ENCODE results near the gene PUDP.

Gene PUDP

GRCh38 chrX:7092543-7092942 is 55.4 kb downstream of the PUDP start:
- H3K27ac ChIP-seq (ENCODE audit: poor library complexity, severe bottlenecking) = no peak overlapping the region
- TF ChIP-seq CTCF (IDR thresholded peaks at IDR 0.05; ENCODE audit: poor library complexity, severe bottlenecking) = no peak
- no peaks in the 10 kb centered on the region for H3K9me3 ChIP-seq (ENCODE audit: severe bottlenecking)
- H3K4me1 ChIP-seq (ENCODE audit: insufficient read depth, poor library complexity, severe bottlenecking) = no peaks in the 10 kb centered on the region
- H3K4me3 ChIP-seq (ENCODE audit: severe bottlenecking) = no peak overlapping the region
- no peak for ATAC-seq (ENCODE audit: low read depth)
- H3K36me3 ChIP-seq (ENCODE audit: low read depth) = no peaks in the 10 kb centered on the region; the same call in 1 of the 2 replicates
- no peak for DNase-seq (ENCODE audit: low spot score)
- no peaks in the 10 kb centered on the region for H3K27me3 ChIP-seq (ENCODE audit: insufficient read depth, poor library complexity, severe bottlenecking)

- Histone ChIP-seq H3K9me3 (ENCODE audit: severe bottlenecking) (no peaks in the 10 kb centered on the region), H3K27me3 (ENCODE audit: insufficient read depth, poor library complexity, severe bottlenecking) (no peaks in the 10 kb centered on the region), H3K4me1 (ENCODE audit: insufficient read depth, poor library complexity, severe bottlenecking) (no peaks in the 10 kb centered on the region), H3K36me3 (ENCODE audit: low read depth) (no peaks in the 10 kb centered on the region; the same call in 1 of the 2 replicates), H3K4me3 (ENCODE audit: severe bottlenecking) (no peak overlapping the region), H3K27ac (ENCODE audit: poor library complexity, severe bottlenecking) (no peak overlapping the region)
- DNase-seq (ENCODE audit: low spot score) (no peak), ATAC-seq (ENCODE audit: low read depth) (no peak)
- TF ChIP-seq CTCF (IDR thresholded peaks at IDR 0.05; ENCODE audit: poor library complexity, severe bottlenecking) = no peak
These were observed 56.0 kb downstream of the PUDP start for GRCh38 chrX:7091923-7092322.

GRCh38 chrX:7090641-7091040 is 57.3 kb downstream of the PUDP start:
- no peaks in the 10 kb centered on the region; the same call in 1 of the 2 replicates for H3K36me3 ChIP-seq (ENCODE audit: low read depth)
- H3K4me1 ChIP-seq (ENCODE audit: insufficient read depth, poor library complexity, severe bottlenecking) = no peaks in the 10 kb centered on the region
- ATAC-seq (ENCODE audit: low read depth) = no peak
- no peak for TF ChIP-seq CTCF (IDR thresholded peaks at IDR 0.05; ENCODE audit: poor library complexity, severe bottlenecking)
- no peak overlapping the region for H3K27ac ChIP-seq (ENCODE audit: poor library complexity, severe bottlenecking)
- no peaks in the 10 kb centered on the region for H3K9me3 ChIP-seq (ENCODE audit: severe bottlenecking)
- no peaks in the 10 kb centered on the region for H3K27me3 ChIP-seq (ENCODE audit: insufficient read depth, poor library complexity, severe bottlenecking)
- DNase-seq (ENCODE audit: low spot score) = no peak
- no peak overlapping the region for H3K4me3 ChIP-seq (ENCODE audit: severe bottlenecking)

- ATAC-seq (ENCODE audit: low read depth) (no peak), DNase-seq (ENCODE audit: low spot score) (no peak)
- no peak overlapping the region for H3K4me3 ChIP-seq (ENCODE audit: severe bottlenecking)
- H3K4me1 ChIP-seq (ENCODE audit: insufficient read depth, poor library complexity, severe bottlenecking) = no peaks in the 10 kb centered on the region
- H3K27ac ChIP-seq (ENCODE audit: poor library complexity, severe bottlenecking) = no peak overlapping the region
- H3K36me3 ChIP-seq (ENCODE audit: low read depth) = no peaks in the 10 kb centered on the region; the same call in 1 of the 2 replicates
- TF ChIP-seq CTCF (IDR thresholded peaks at IDR 0.05; ENCODE audit: poor library complexity, severe bottlenecking) = no peak
- H3K9me3 ChIP-seq (ENCODE audit: severe bottlenecking) = no peaks in the 10 kb centered on the region
- no peaks in the 10 kb centered on the region for H3K27me3 ChIP-seq (ENCODE audit: insufficient read depth, poor library complexity, severe bottlenecking)
These were observed 58.9 kb downstream of the PUDP start for GRCh38 chrX:7088968-7089615.

- no peak for TF ChIP-seq CTCF (IDR thresholded peaks at IDR 0.05; ENCODE audit: poor library complexity, severe bottlenecking)
- Histone ChIP-seq H3K9me3 (ENCODE audit: severe bottlenecking) (no peaks in the 10 kb centered on the region), H3K4me3 (ENCODE audit: severe bottlenecking) (no peak overlapping the region), H3K27ac (ENCODE audit: poor library complexity, severe bottlenecking) (no peak overlapping the region), H3K4me1 (ENCODE audit: insufficient read depth, poor library complexity, severe bottlenecking) (no peaks in the 10 kb centered on the region), H3K27me3 (ENCODE audit: insufficient read depth, poor library complexity, severe bottlenecking) (no peaks in the 10 kb centered on the region), H3K36me3 (ENCODE audit: low read depth) (no peaks in the 10 kb centered on the region)
- ATAC-seq (ENCODE audit: low read depth) (no peak), DNase-seq (ENCODE audit: low spot score) (no peak)
These were observed 61.6 kb downstream of the PUDP start for GRCh38 chrX:7086384-7086783.
